ENCODE results near the gene AP1B1. TPM values are rescaled to one million over a fixed set of nuclear protein-coding genes. Genes with fewer than 3 reads are reported as not detected.
"Not testable (repeated sequence)": the region's sequence is repeated elsewhere in the genome, so short reads cannot be mapped to it uniquely, and the experiment has no call there.

Gene AP1B1
- total and polyA plus RNA-seq, 2 of the 13 experiments (the other 11 are each of a cell fraction or from before 2014, with no cell fraction given) = 26.6 to 29.7 TPM

DNA sequence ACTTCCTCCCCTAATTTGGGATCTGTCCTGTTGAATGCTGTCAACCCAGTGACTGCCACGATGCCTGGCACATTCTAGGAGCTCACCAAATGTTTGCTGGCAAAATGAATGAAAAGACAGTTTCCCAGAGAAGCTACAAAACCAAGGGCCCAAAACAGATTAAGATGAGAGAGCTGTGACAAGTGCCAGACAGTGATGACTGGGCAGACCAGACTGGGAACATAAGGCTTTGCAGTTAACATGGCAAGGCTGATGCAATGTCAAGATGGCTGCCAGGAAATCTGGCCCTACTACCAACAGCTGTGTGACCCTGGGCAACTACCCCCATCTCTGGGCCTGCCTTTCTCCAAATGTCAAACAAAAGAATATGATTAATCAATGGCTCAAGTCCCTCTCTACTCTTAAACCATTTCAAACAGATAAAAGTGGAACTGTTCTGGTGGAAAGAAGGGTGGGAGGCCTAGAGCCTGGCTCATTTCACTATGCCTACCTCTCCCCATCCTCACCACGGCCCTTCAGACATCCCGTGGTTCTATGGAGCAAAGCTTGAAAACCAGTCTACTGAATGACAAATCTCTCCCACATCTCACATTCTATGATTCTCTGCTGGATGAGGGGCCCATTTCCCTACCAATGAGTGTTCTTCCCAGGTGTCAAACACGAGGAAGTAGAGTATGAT lies 12.8 kb downstream of the AP1B1 start (continued):
- TF ChIP-seq, protein P1, sequence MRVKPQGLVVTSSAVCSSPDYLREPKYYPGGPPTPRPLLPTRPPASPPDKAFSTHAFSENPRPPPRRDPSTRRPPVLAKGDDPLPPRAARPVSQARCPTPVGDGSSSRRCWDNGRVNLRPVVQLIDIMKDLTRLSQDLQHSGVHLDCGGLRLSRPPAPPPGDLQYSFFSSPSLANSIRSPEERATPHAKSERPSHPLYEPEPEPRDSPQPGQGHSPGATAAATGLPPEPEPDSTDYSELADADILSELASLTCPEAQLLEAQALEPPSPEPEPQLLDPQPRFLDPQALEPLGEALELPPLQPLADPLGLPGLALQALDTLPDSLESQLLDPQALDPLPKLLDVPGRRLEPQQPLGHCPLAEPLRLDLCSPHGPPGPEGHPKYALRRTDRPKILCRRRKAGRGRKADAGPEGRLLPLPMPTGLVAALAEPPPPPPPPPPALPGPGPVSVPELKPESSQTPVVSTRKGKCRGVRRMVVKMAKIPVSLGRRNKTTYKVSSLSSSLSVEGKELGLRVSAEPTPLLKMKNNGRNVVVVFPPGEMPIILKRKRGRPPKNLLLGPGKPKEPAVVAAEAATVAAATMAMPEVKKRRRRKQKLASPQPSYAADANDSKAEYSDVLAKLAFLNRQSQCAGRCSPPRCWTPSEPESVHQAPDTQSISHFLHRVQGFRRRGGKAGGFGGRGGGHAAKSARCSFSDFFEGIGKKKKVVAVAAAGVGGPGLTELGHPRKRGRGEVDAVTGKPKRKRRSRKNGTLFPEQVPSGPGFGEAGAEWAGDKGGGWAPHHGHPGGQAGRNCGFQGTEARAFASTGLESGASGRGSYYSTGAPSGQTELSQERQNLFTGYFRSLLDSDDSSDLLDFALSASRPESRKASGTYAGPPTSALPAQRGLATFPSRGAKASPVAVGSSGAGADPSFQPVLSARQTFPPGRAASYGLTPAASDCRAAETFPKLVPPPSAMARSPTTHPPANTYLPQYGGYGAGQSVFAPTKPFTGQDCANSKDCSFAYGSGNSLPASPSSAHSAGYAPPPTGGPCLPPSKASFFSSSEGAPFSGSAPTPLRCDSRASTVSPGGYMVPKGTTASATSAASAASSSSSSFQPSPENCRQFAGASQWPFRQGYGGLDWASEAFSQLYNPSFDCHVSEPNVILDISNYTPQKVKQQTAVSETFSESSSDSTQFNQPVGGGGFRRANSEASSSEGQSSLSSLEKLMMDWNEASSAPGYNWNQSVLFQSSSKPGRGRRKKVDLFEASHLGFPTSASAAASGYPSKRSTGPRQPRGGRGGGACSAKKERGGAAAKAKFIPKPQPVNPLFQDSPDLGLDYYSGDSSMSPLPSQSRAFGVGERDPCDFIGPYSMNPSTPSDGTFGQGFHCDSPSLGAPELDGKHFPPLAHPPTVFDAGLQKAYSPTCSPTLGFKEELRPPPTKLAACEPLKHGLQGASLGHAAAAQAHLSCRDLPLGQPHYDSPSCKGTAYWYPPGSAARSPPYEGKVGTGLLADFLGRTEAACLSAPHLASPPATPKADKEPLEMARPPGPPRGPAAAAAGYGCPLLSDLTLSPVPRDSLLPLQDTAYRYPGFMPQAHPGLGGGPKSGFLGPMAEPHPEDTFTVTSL (CRISPR knock-in tag; IDR thresholded peaks at IDR 0.05; ENCODE audit: borderline replicate concordance) = no peak
- TF ChIP-seq ZNF367 (CRISPR knock-in tag; IDR thresholded peaks at IDR 0.05; ENCODE audit: borderline replicate concordance) = no peak
- TF ChIP-seq U2AF2 (IDR thresholded peaks at IDR 0.05; ENCODE audit: low read depth, low read length) = no peak
- TF ChIP-seq SMAD1 (CRISPR knock-in tag; IDR thresholded peaks at IDR 0.05; ENCODE audit: borderline replicate concordance, low read depth) = no peak

DNA sequence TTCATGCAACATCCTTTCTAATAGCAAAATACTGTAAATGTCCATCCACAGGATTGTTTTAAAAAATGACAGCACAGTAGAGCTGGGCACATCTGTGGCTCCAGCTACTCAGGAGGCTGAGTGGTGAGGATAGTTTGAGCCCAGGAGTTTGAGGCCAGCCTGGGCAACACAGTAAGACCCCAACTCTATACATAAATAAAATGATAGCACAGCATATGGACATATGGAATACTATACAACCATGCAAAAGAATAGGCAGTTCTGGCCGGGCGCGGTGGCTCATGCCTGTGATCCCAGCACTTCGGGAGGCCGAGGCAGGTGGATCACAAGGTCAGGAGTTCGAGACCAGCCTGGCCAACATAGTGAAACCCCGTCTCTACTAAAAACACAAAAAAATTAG lies 13.6 kb downstream of the AP1B1 start:
- H3K9me3 ChIP-seq (ENCODE audit: low read length); POLR2A ChIA-PET; H3K4me2 ChIP-seq (ENCODE audit: low read depth, low read length); H3K4me1 ChIP-seq (ENCODE audit: insufficient read depth, low read length); H3K4me3 ChIP-seq (replicated peaks in 1 of 3; ENCODE audit: insufficient read depth in 1 of 3, low read depth in 2 of 3, low read length in 3 of 3); H3K79me2 ChIP-seq (ENCODE audit: insufficient read depth, low read length); CTCF ChIA-PET (ENCODE audit: low intra/inter-chr PET ratio, low total read pairs); H3K9ac ChIP-seq (ENCODE audit: insufficient read depth, low read depth, low read length); FAIRE-seq; intact Hi-C loops (cut with micrococcal nuclease; ENCODE audit: unreplicated experiment); DNase-seq (ENCODE audit: low spot score); H3K27me3 ChIP-seq (ENCODE audit: control insufficient read depth in 1 of 2, insufficient read depth in 2 of 2, low read length in 2 of 2); H4K20me1 ChIP-seq (ENCODE audit: insufficient read depth, low read length); ATAC-seq; H2AFZ ChIP-seq (ENCODE audit: low read length); in situ Hi-C loops (cut with HindIII; ENCODE audit: extremely low pct_ligation_motif_present, low pct_unique_long_range_greater_than_20kb); BruUV-seq (replicated peaks); H3K27ac ChIP-seq (ENCODE audit: extremely low read length, insufficient read depth, low read length): not testable (repeated sequence)
- 97% methylated on average over 7 of the region's 7 CpGs for WGBS (ENCODE audit: low lambda C conversion rate)
- peak; percentile 91; the same call in 1 of the 2 replicates for TF ChIP-seq ZNF260 (CRISPR knock-in tag; IDR thresholded peaks at IDR 0.05; ENCODE audit: borderline replicate concordance, low read depth)
- H3K36me3 ChIP-seq (replicated peaks in 1 of 2; ENCODE audit: control insufficient read depth in 1 of 2, insufficient read depth in 2 of 2, low read length in 2 of 2) = peaks cover 2 to 12% of the 10 kb centered on the region in 2 experiments; a peak in 2 of 5 replicates

All from HepG2 (cell line).